Nephron (organoid): Measurements from ENCODE around the gene PRPH.

Experiments used
- H3K27ac Mint-ChIP-seq, 3 experiments: 2 replicates each; pipeline ENCODE4 v1.8.0; 2020; ENCODE audit warnings: mixed read lengths in 3 of 3, mild to moderate bottlenecking in 2 of 3, moderate library complexity in 1 of 3
- H3K27me3 Mint-ChIP-seq: 2 replicates; pipeline ENCODE4 v1.8.0; 2021; ENCODE audit warnings: low read depth, mild to moderate bottlenecking, moderate library complexity, mixed read lengths
- H3K36me3 Mint-ChIP-seq: 2 replicates; pipeline ENCODE4 v1.8.0; 2020; ENCODE audit warnings: low read depth, mixed read lengths
- H3K4me1 Mint-ChIP-seq: 2 replicates; pipeline ENCODE4 v1.8.0; 2020; ENCODE audit warnings: mixed read lengths
- H3K4me3 Mint-ChIP-seq, 3 experiments: 2 replicates each; pipeline ENCODE4 v1.8.0; 2020; ENCODE audit warnings: mild to moderate bottlenecking in 3 of 3, mixed read lengths in 3 of 3, moderate library complexity in 2 of 3
- H3K9me3 Mint-ChIP-seq: 2 replicates; pipeline ENCODE4 v1.8.0; 2020; ENCODE audit warnings: mixed read lengths
- TF ChIP-seq, protein P1 (sequence below), 3 experiments: fragments of 200-600 bp; sonication (generic); IDR thresholded peaks; one replicate each; pipeline ENCODE4 v1.5.0; 2021; ENCODE audit warnings: antibody characterized with exemption in 3 of 3; ENCODE audit not compliant: unreplicated experiment in 3 of 3

The PRPH gene

DNA sequence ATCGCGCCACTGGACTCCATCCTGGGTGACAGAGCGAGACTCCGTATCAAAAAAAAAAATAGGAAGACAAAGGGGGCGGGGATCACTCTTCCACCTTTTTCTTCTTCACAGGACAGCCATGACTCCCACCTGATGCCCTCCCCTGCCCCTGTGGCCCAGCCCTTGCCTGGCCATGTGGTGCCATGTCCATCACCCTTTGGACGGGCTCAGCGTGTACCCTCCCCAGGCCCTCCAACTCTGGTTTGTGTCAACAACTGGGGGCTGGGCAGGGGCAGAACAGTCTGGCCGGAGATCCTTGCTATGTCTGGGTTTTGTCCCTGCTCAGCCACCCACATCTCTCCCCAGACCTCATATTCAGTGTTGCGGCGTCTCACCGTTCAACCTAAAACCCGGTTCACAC, 33.9 kb downstream of the PRPH start:
- Mint-ChIP-seq H3K36me3 (peaks cover 21% of the 10 kb centered on the region), H3K27me3 (peaks cover 18% of the 10 kb centered on the region), H3K27ac (no peak overlapping the region), H3K4me3 (no peak overlapping the region), H3K9me3 (no peaks in the 10 kb centered on the region), H3K4me1 (peaks cover 17% of the 10 kb centered on the region)
- TF ChIP-seq, protein P1, sequence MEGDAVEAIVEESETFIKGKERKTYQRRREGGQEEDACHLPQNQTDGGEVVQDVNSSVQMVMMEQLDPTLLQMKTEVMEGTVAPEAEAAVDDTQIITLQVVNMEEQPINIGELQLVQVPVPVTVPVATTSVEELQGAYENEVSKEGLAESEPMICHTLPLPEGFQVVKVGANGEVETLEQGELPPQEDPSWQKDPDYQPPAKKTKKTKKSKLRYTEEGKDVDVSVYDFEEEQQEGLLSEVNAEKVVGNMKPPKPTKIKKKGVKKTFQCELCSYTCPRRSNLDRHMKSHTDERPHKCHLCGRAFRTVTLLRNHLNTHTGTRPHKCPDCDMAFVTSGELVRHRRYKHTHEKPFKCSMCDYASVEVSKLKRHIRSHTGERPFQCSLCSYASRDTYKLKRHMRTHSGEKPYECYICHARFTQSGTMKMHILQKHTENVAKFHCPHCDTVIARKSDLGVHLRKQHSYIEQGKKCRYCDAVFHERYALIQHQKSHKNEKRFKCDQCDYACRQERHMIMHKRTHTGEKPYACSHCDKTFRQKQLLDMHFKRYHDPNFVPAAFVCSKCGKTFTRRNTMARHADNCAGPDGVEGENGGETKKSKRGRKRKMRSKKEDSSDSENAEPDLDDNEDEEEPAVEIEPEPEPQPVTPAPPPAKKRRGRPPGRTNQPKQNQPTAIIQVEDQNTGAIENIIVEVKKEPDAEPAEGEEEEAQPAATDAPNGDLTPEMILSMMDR (IDR thresholded peaks at IDR 0.05; ENCODE audit: unreplicated experiment in 3 of 3): no peak

DNA sequence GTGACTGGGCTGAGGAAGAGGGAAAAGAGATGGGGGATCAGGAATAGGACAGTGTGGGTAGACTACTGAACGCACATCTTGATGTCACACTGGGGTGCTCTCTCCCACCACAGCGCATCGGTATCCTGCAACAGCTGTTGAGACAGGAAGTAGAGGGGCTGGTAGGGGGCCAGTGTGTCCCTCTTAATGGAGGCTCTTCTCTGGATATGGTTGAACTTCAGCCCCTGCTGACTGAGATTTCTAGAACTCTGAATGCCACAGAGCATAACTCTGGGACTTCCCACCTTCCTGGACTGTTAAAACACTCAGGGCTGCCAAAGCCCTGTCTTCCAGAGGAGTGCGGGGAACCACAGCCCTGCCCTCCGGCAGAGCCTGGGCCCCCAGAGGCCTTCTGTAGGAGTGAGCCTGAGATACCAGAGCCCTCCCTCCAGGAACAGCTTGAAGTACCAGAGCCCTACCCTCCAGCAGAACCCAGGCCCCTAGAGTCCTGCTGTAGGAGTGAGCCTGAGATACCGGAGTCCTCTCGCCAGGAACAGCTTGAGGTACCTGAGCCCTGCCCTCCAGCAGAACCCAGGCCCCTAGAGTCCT, 35.2 kb downstream of the PRPH start:
- peaks cover 21% of the 10 kb centered on the region for H3K36me3 Mint-ChIP-seq
- TF ChIP-seq, protein P1 (IDR thresholded peaks at IDR 0.05; ENCODE audit: unreplicated experiment in 3 of 3): no peak
- H3K4me1 Mint-ChIP-seq: peaks cover 14% of the 10 kb centered on the region
- H3K27ac Mint-ChIP-seq: peak overlapping the region in 1 of 3 experiments; percentile 35
- H3K27me3 Mint-ChIP-seq: peaks cover 29% of the 10 kb centered on the region
- H3K9me3 Mint-ChIP-seq: no peaks in the 10 kb centered on the region
- no peak overlapping the region for H3K4me3 Mint-ChIP-seq

DNA sequence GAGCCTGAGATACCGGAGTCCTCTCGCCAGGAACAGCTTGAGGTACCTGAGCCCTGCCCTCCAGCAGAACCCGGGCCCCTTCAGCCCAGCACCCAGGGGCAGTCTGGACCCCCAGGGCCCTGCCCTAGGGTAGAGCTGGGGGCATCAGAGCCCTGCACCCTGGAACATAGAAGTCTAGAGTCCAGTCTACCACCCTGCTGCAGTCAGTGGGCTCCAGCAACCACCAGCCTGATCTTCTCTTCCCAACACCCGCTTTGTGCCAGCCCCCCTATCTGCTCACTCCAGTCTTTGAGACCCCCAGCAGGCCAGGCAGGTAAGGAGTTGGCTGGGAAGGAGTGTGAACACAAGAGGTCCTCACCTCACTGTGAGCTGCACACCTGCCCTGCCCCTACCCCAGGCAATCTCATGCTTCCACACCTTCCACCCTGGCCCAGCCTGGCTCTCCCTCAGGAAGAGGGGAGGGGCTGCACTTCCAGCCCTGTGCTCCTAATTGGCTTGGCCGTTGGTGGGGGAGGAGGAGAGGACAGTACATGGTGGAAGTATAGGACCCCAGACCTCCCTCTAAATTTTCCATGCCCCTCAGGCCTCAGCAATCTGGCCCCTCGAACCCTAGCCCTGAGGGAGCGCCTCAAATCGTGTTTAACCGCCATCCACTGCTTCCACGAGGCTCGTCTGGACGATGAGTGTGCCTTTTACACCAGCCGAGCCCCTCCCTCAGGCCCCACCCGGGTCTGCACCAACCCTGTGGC, 35.9 kb downstream of the PRPH start:
- Mint-ChIP-seq H3K27me3 (peaks cover 36% of the 10 kb centered on the region), H3K27ac (peak overlapping the region in 1 of 3 experiments; percentile 95), H3K4me3 (no peak overlapping the region), H3K9me3 (no peaks in the 10 kb centered on the region), H3K4me1 (peaks cover 20% of the 10 kb centered on the region), H3K36me3 (peaks cover 21% of the 10 kb centered on the region)
- TF ChIP-seq, protein P1 (IDR thresholded peaks at IDR 0.05; ENCODE audit: unreplicated experiment in 3 of 3): no peak

DNA sequence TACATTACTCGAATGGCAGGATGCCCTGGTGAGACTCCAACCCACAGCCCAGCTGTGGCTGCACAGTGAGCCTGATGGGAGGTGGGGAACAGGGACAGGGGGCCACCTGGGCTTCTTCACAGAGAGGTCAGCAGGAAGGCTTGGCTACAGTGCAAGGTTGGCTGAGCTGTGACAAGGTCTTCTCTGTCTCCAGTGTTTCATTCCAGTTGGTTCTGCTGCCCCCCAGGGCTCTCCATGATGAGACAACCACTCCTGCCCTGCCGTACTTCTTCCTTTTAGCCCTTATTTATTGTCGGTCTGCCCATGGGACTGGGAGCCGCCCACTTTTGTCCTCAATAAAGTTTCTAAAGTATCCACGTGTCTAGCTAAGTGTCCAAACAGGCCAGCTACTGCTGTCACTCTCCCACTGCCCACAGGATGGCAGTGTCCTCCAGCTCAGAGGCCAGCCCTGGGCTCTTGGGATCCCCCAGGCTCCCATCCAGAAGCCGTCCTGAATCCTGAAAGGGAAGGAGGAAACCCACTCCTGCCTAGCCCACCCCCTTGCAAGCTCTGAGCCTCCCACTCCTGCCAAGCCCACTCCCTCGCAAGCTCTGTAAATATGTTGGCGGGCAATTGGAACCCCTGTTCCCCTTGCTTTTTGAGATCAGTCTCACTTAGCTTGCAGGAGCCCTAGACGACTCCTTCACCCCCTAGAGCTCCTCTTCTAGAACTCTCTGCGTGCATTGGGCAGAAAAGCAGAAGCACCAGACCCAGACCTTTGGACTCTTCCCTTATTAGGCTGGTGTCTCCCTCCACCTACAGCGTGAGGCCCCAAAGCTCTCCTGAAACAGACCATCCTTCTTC, 36.7 kb downstream of the PRPH start:
- Mint-ChIP-seq H3K4me3 (peak overlapping the region in 2 of 3 experiments; percentile 5 to 65), H3K27ac (peak overlapping the region; percentile 74 to 95 (median 88)), H3K9me3 (no peaks in the 10 kb centered on the region)

DNA sequence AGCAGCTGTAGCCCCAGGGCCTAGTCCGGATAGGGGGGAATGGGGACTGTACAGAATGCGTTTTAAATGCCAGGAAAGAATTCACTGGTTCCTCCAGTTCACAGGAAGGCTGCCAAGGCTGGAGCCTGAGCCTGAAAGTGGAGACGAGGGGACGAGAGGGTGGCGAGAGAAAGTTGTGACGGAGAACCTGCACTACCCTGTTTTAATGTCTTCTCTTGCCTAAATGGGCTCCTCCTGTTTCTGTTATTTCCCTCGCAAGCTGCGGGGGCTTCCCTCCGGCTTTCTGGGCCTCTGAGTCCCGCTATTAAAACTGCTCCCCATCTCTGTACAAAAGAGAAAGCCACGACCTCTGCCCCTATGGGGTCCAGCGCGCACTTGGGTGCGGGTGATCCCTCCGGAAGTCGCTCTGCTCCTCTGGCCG, 37.5 kb downstream of the PRPH start:
- H3K27me3 Mint-ChIP-seq: peaks cover 47% of the 10 kb centered on the region
- H3K27ac Mint-ChIP-seq: peak overlapping the region; percentile 74 to 95 (median 88)
- no peaks in the 10 kb centered on the region for H3K9me3 Mint-ChIP-seq
- TF ChIP-seq, protein P1 (IDR thresholded peaks at IDR 0.05; ENCODE audit: unreplicated experiment in 3 of 3): no peak
- no peak overlapping the region for H3K4me3 Mint-ChIP-seq
- peaks cover 24% of the 10 kb centered on the region for H3K4me1 Mint-ChIP-seq
- peaks cover 15% of the 10 kb centered on the region for H3K36me3 Mint-ChIP-seq

More for the DNA sequence above, 36.7 kb downstream of the PRPH start:
- H3K4me1 Mint-ChIP-seq: peaks cover 20% of the 10 kb centered on the region
- peaks cover 21% of the 10 kb centered on the region for H3K36me3 Mint-ChIP-seq
- peaks cover 39% of the 10 kb centered on the region for H3K27me3 Mint-ChIP-seq
- TF ChIP-seq, protein P1 (IDR thresholded peaks at IDR 0.05; ENCODE audit: unreplicated experiment in 3 of 3): peak; percentile 81 to 90 (median 89)
